ENCODE data around the gene TRIM69. TPM values are rescaled to one million over a fixed set of nuclear protein-coding genes. Genes with fewer than 3 reads are reported as not detected.

Gene TRIM69
- total and polyA plus RNA-seq, 2 of the 8 experiments (the other 6 are each of a cell fraction or from before 2014, with no cell fraction given) = 4.3 to 6.2 TPM

DNA sequence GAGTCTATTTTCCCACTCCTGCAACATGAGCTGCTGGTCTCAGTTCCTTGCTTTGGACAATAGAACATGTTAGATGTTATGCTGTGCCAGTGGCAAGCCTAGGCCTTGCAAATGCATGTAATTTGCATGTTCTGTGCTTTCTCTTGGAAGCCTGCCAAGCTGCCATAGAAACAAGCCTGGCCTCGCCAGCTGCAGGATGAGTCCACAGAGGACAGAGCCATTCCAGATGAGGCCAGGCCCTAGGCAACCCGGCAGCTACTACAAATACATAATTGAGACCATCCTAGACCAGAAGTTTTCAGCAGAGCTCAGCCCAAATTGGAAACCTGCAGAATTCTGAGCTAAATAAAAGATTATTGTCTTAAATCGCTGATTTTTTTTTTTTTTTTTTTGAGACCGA is 39.6 kb downstream of the TRIM69 start:
- WGBS, 2 experiments (ENCODE audit: extremely low coverage in 1 of 2, insufficient coverage in 1 of 2, insufficient read length in 1 of 2, insufficient replicate concordance in 2 of 2, low coverage in 1 of 2, low lambda C conversion rate in 2 of 2, missing lambda C conversion rate in 1 of 2) = 86% methylated on average over 4 of the region's 4 CpGs; no CpG with 5 or more reads in 1 of the 2 experiments
- Histone ChIP-seq H2BK120ac (replicated peaks; ENCODE audit: low read depth, low read length) (no peak overlapping the region), H3K27me3 (replicated peaks in 1 of 4; ENCODE audit: control insufficient read depth in 3 of 4, extremely low read depth in 1 of 4, insufficient read depth in 3 of 4, low read length in 3 of 4) (no peaks in the 10 kb centered on the region), H2BK5ac (ENCODE audit: low read depth, low read length) (no peak overlapping the region), H3K18ac (ENCODE audit: extremely low read depth, low read length) (no peak overlapping the region), H3K23me2 (ENCODE audit: low read depth, low read length) (no peaks in the 10 kb centered on the region), H2AFZ (ENCODE audit: low read length) (peak overlapping the region; percentile 67; the same call in 1 of the 2 replicates), H2BK15ac (ENCODE audit: low read length) (no peak overlapping the region), H3K23ac (ENCODE audit: insufficient read length) (no peak overlapping the region), H3K79me2 (ENCODE audit: control insufficient read depth in 1 of 2, insufficient read depth in 2 of 2, low read length in 2 of 2) (no peaks in the 10 kb centered on the region), H3K4me1 (replicated peaks in 1 of 4; ENCODE audit: control insufficient read depth in 3 of 4, insufficient read depth in 4 of 4, low read length in 3 of 4) (no peaks in the 10 kb centered on the region), H3K4ac (replicated peaks; ENCODE audit: insufficient read length, low read depth, low read length) (no peak overlapping the region), H2BK20ac (ENCODE audit: low read length) (no peak overlapping the region), H3K4me3 (ENCODE audit: extremely low read depth in 1 of 4, insufficient read depth in 2 of 4, low read depth in 3 of 4, low read length in 4 of 4) (no peak overlapping the region), H3K27ac (ENCODE audit: low read depth, low read length) (no peak overlapping the region), H4K20me1 (replicated peaks in 1 of 2; ENCODE audit: control insufficient read depth in 1 of 2, insufficient read depth in 2 of 2, low read length in 2 of 2) (no peaks in the 10 kb centered on the region), H3K4me2 (ENCODE audit: insufficient read depth in 1 of 2, low read depth in 2 of 2, low read length in 2 of 2) (no peak overlapping the region), H3K9ac (replicated peaks in 1 of 4; ENCODE audit: extremely low read depth in 1 of 4, low read depth in 3 of 4, low read length in 3 of 4) (no peak overlapping the region), H2AK5ac (ENCODE audit: low read depth, low read length) (no peak overlapping the region), H3K79me1 (ENCODE audit: low read depth, low read length) (no peaks in the 10 kb centered on the region), H3K56ac (replicated peaks; ENCODE audit: insufficient read length, low read depth, low read length) (no peak overlapping the region), H3K36me3 (ENCODE audit: control insufficient read depth in 2 of 4, insufficient read depth in 4 of 4, low read length in 3 of 4) (no peaks in the 10 kb centered on the region), H4K5ac (ENCODE audit: insufficient read length, low read depth, low read length) (no peak overlapping the region), H4K91ac (replicated peaks; ENCODE audit: insufficient read length, low read length) (no peak overlapping the region), H3K9me3 (ENCODE audit: insufficient read depth in 2 of 2, low read depth in 1 of 2, low read length in 1 of 2) (0 out of 4 replicates have a peak, but pooled peaks cover 0 to 4% of the 10 kb centered on the region in 2 experiments), H4K8ac (ENCODE audit: extremely low read depth, insufficient read depth, low read length) (no peak overlapping the region), H2BK12ac (ENCODE audit: low read depth, low read length) (no peak overlapping the region), H3K14ac (ENCODE audit: insufficient read length) (no peak overlapping the region)
- CTCF ChIA-PET (ENCODE audit: partially characterized antibody) = interaction anchor here (0.6 to 0.7 kb wide), 3 partner anchors 10 to 473 kb away, joined by 3 to 4 read pairs (median 3); no protein-coding TSS in a partner anchor
- TF ChIP-seq CHD1 (IDR thresholded peaks at IDR 0.05; ENCODE audit: low read depth, low read length) (no peak), CBX5 (IDR thresholded peaks at IDR 0.05; ENCODE audit: low read depth, low read length) (no peak), TBP (IDR thresholded peaks at IDR 0.05; ENCODE audit: low read depth, low read length) (no peak), POLR2AphosphoS5 (IDR thresholded peaks at IDR 0.05; ENCODE audit: low read depth, low read length) (no peak), EZH2 (IDR thresholded peaks at IDR 0.05; ENCODE audit: low read depth, low read length, severe bottlenecking) (no peak), POU5F1 (IDR thresholded peaks at IDR 0.05; ENCODE audit: low read depth, low read length) (no peak), SP1 (IDR thresholded peaks at IDR 0.05; ENCODE audit: low read depth, low read length) (no peak), RFX5 (IDR thresholded peaks at IDR 0.05; ENCODE audit: borderline replicate concordance, low read depth, low read length) (no peak), MAFK (IDR thresholded peaks at IDR 0.05; ENCODE audit: low read depth, low read length) (no peak), CEBPB (IDR thresholded peaks at IDR 0.05; ENCODE audit: low read depth, low read length) (no peak)
- TF ChIP-seq, protein P1, sequence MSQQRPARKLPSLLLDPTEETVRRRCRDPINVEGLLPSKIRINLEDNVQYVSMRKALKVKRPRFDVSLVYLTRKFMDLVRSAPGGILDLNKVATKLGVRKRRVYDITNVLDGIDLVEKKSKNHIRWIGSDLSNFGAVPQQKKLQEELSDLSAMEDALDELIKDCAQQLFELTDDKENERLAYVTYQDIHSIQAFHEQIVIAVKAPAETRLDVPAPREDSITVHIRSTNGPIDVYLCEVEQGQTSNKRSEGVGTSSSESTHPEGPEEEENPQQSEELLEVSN (IDR thresholded peaks at IDR 0.05) = no peak
- TF ChIP-seq, protein P2, sequence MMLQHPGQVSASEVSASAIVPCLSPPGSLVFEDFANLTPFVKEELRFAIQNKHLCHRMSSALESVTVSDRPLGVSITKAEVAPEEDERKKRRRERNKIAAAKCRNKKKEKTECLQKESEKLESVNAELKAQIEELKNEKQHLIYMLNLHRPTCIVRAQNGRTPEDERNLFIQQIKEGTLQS (IDR thresholded peaks at IDR 0.05; ENCODE audit: insufficient read depth, low read depth, low read length) = no peak
- FAIRE-seq (no peak), DNase-seq (ENCODE audit: low read depth in 1 of 2, low spot score in 2 of 2) (no peak)
- POLR2A ChIA-PET (ENCODE audit: partially characterized antibody) = interaction anchor here (1.3 kb wide), 1 partner anchor 65 kb away, joined by 4 read pairs; the partner anchor contains the start of genes B2M and PATL2

Measured in H1 (cell line).